Measurements from ENCODE around the gene SFXN5. TPM values are rescaled to one million over a fixed set of nuclear protein-coding genes. Genes with fewer than 3 reads are reported as not detected.

The SFXN5 gene
- total RNA-seq, 1 experiment from 2014 or later, result 15.2 TPM

DNA sequence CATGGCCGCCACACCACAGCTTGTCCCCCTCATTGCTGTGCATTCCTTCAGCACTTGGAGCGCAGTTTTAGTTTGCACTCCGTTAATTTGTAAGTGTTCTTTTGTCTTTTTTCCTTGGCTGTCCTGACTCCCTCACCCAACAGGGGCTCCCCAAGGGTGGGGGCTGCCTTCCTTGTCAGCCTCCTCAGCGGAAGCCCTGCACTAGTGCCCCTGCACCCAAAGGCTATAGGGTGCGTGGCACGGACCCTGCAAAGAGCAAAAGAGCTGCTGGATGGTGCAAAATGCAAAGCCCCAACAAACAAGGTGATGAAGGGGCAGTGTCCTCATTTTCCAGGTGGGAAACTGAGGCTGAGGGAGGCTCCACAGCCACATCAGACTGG is 107.4 kb downstream of the SFXN5 start:
- POLR2A ChIA-PET (ENCODE audit: unreplicated experiment), result no interaction called here
- TF ChIP-seq, protein P1, sequence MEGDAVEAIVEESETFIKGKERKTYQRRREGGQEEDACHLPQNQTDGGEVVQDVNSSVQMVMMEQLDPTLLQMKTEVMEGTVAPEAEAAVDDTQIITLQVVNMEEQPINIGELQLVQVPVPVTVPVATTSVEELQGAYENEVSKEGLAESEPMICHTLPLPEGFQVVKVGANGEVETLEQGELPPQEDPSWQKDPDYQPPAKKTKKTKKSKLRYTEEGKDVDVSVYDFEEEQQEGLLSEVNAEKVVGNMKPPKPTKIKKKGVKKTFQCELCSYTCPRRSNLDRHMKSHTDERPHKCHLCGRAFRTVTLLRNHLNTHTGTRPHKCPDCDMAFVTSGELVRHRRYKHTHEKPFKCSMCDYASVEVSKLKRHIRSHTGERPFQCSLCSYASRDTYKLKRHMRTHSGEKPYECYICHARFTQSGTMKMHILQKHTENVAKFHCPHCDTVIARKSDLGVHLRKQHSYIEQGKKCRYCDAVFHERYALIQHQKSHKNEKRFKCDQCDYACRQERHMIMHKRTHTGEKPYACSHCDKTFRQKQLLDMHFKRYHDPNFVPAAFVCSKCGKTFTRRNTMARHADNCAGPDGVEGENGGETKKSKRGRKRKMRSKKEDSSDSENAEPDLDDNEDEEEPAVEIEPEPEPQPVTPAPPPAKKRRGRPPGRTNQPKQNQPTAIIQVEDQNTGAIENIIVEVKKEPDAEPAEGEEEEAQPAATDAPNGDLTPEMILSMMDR (conservative IDR thresholded peaks at IDR 0.05), result no peak
- TF ChIP-seq EZH2 (IDR thresholded peaks at IDR 0.05; ENCODE audit: low read depth), result no peak
- intact Hi-C loops (cut with micrococcal nuclease; ENCODE audit: unreplicated experiment), result no loop called here
- H3K27me3 ChIP-seq (ENCODE audit: insufficient read depth, low read depth), result no peaks in the 10 kb centered on the region
- CTCF ChIA-PET, result no interaction called here
- BruUV-seq (replicated peaks), result no TSS peak
- no peaks in the 10 kb centered on the region for H3K79me2 ChIP-seq (ENCODE audit: low read depth)
- H3K4me3 ChIP-seq, result no peak overlapping the region
- H3K9me3 ChIP-seq (ENCODE audit: insufficient read depth, low read depth), result no peaks in the 10 kb centered on the region
- no peak overlapping the region for H2AFZ ChIP-seq
- no peaks in the 10 kb centered on the region for H3K36me3 ChIP-seq (ENCODE audit: low read depth)
- H3K4me1 ChIP-seq (replicated peaks; ENCODE audit: insufficient read depth), result no peaks in the 10 kb centered on the region
- H3F3A ChIP-seq (ENCODE audit: insufficient read depth, low read depth), result no peaks in the 10 kb centered on the region
- H3K4me2 ChIP-seq, result no peak overlapping the region
- no peaks in the 10 kb centered on the region for H3K9me2 ChIP-seq (ENCODE audit: insufficient read depth)
- no peak for DNase-seq
- H4K20me1 ChIP-seq (ENCODE audit: insufficient read depth), result no peaks in the 10 kb centered on the region
- no peak overlapping the region for H3K27ac ChIP-seq

DNA sequence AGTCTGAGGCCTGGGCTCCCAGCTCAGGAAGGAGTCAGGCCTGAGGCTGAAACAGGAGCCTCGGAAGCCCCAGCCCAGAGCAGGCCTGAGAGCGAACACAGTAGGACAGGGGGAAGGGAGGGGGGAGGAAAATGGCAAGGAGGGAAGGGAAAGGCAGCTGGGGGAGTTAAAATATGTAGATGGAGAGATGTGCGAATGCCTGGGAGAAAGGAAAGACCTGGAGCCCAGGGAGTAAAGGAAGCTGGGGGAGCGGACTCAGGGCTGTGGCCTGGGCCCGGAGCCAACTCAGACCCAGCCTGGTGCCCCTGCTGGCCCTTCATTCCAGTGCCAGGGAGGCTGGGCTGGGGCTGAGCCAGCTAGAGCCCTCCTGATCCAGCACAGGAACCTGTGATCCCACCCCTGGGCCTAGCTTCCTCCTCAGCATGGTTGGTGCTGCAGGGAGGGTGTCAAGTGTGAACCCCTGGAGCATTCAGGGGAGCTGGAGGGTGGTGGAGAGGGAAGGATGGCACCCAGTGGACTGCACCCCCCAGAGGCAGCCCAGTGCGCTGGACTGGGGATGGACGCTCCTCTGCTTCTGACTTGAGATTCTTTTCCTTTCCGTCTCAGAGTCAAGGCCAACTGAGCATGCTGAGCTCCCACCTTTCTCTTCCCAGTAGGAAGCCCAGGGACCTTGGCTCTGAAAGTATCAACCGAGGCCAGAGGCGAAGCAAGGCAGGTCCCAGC is 107.9 kb downstream of the SFXN5 start:
- intact Hi-C loops (cut with micrococcal nuclease; ENCODE audit: unreplicated experiment), result no loop called here
- no peak overlapping the region for H2AFZ ChIP-seq
- H4K20me1 ChIP-seq (ENCODE audit: insufficient read depth), result no peaks in the 10 kb centered on the region
- no peaks in the 10 kb centered on the region for H3F3A ChIP-seq (ENCODE audit: insufficient read depth, low read depth)
- H3K9me2 ChIP-seq (ENCODE audit: insufficient read depth), result no peaks in the 10 kb centered on the region
- no peak for DNase-seq
- BruUV-seq (replicated peaks), result no TSS peak
- no peak overlapping the region for H3K4me2 ChIP-seq
- no peaks in the 10 kb centered on the region for H3K9me3 ChIP-seq (ENCODE audit: insufficient read depth, low read depth)
- no peaks in the 10 kb centered on the region for H3K4me1 ChIP-seq (replicated peaks; ENCODE audit: insufficient read depth)
- no peak overlapping the region for H3K27ac ChIP-seq
- ChIA-PET CTCF (no interaction called here), POLR2A (ENCODE audit: unreplicated experiment) (no interaction called here)
- H3K4me3 ChIP-seq, result no peak overlapping the region
- H3K79me2 ChIP-seq (ENCODE audit: low read depth), result no peaks in the 10 kb centered on the region
- H3K27me3 ChIP-seq (ENCODE audit: insufficient read depth, low read depth), result no peaks in the 10 kb centered on the region
- TF ChIP-seq EZH2 (IDR thresholded peaks at IDR 0.05; ENCODE audit: low read depth), result no peak
- TF ChIP-seq, protein P1 (conservative IDR thresholded peaks at IDR 0.05), result no peak
- H3K36me3 ChIP-seq (ENCODE audit: low read depth), result no peaks in the 10 kb centered on the region

DNA sequence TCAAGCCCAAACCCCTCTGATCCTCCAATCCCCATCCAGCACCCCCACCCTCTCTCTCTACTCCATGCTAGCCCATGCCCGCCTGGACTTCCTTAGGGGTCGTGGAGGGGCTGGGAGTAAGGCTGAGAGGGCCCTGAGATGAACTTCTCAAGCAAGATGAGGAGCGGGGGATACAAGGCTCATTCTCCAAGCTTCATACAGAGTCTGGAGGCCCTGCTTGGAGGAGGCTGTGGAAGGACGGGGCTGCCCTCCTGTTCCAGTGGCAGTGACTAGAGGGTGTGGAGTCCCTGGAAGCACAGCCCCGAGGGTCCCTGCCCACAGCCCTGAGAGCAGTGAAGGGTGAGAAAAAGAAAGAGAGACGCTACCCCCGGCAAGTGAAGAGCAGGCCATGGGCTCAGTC is 108.6 kb downstream of the SFXN5 start:
- Histone ChIP-seq H3K9me3 (ENCODE audit: insufficient read depth, low read depth) (no peaks in the 10 kb centered on the region), H2AFZ (no peak overlapping the region), H3K27me3 (ENCODE audit: insufficient read depth, low read depth) (no peaks in the 10 kb centered on the region), H3K9me2 (ENCODE audit: insufficient read depth) (no peaks in the 10 kb centered on the region), H3K4me3 (no peak overlapping the region), H4K20me1 (ENCODE audit: insufficient read depth) (no peaks in the 10 kb centered on the region), H3K79me2 (ENCODE audit: low read depth) (no peaks in the 10 kb centered on the region), H3K36me3 (ENCODE audit: low read depth) (no peaks in the 10 kb centered on the region), H3F3A (ENCODE audit: insufficient read depth, low read depth) (no peaks in the 10 kb centered on the region), H3K4me1 (replicated peaks; ENCODE audit: insufficient read depth) (no peaks in the 10 kb centered on the region), H3K4me2 (no peak overlapping the region), H3K27ac (no peak overlapping the region)
- no TSS peak for BruUV-seq (replicated peaks)
- intact Hi-C loops (cut with micrococcal nuclease; ENCODE audit: unreplicated experiment), result no loop called here
- no peak for TF ChIP-seq EZH2 (IDR thresholded peaks at IDR 0.05; ENCODE audit: low read depth)
- TF ChIP-seq, protein P1 (conservative IDR thresholded peaks at IDR 0.05), result no peak
- POLR2A ChIA-PET (ENCODE audit: unreplicated experiment), result no interaction called here
- CTCF ChIA-PET, result no interaction called here
- no peak for DNase-seq

Measured in PC-9 (cell line).